ENCODE measurements around the gene BET1L. TPM values are rescaled to one million over a fixed set of nuclear protein-coding genes. Genes with fewer than 3 reads are reported as not detected.

The BET1L gene
- polyA plus RNA-seq, result 10 to 100 TPM; 12.5 to 18.0 TPM

GRCh38 chr11:207208-207862 lies at the start of gene BET1L, which contains the start of gene RIC8A:
Gene BET1L (minus strand): TSS chr11:207399. CDS start chr11:207321, 78 bp downstream.
Gene RIC8A (plus strand): TSS chr11:207708. CDS start chr11:208855, 1,147 bp downstream.
- H3K4me1 ChIP-seq (ENCODE audit: control insufficient read depth in 2 of 2, insufficient read depth in 2 of 2, low read length in 1 of 2), result peaks cover 12 to 23% of the 10 kb centered on the region in 2 donors
- H3K27ac ChIP-seq (ENCODE audit: low read depth in 2 of 2, low read length in 1 of 2), result peak within 1 kb of the TSS; percentile 97 to 100
- peak within 1 kb of the TSS; percentile 78 to 92 for H3K4me3 ChIP-seq (ENCODE audit: low read depth in 1 of 2, low read length in 2 of 2)
- peaks cover 12 to 48% of the 10 kb centered on the region in 2 donors for H3K36me3 ChIP-seq (ENCODE audit: control insufficient read depth in 2 of 2, insufficient read depth in 2 of 2, low read length in 1 of 2)
- H3K27me3 ChIP-seq (ENCODE audit: control insufficient read depth in 1 of 2, insufficient read depth in 2 of 2, low read length in 2 of 2), result no peaks in the 10 kb centered on the region
- WGBS, 2 donors, result 0% methylated on average over 63 of the region's 63 CpGs
- H3K9me3 ChIP-seq (ENCODE audit: control insufficient read depth in 2 of 2, insufficient read depth in 1 of 2, low read depth in 1 of 2, low read length in 1 of 2), result no peaks in the 10 kb centered on the region

- 98 to 100% methylated on average over 2 of the region's 2 CpGs for WGBS, 2 donors
- H3K9me3 ChIP-seq (ENCODE audit: control insufficient read depth in 2 of 2, insufficient read depth in 1 of 2, low read depth in 1 of 2, low read length in 1 of 2), result no peaks in the 10 kb centered on the region
These were observed 48.6 kb upstream of the BET1L start for GRCh38 chr11:255816-256215.

GRCh38 chr11:255176-255575 lies 48.0 kb upstream of the BET1L start:
- no peak overlapping the region for H3K27ac ChIP-seq (ENCODE audit: low read depth in 2 of 2, low read length in 1 of 2)
- H3K27me3 ChIP-seq (ENCODE audit: control insufficient read depth in 1 of 2, insufficient read depth in 2 of 2, low read length in 2 of 2), result no peaks in the 10 kb centered on the region
- H3K4me1 ChIP-seq (ENCODE audit: control insufficient read depth in 2 of 2, insufficient read depth in 2 of 2, low read length in 1 of 2), result no peaks in the 10 kb centered on the region
- 57 to 66% methylated on average over 3 of the region's 3 CpGs for WGBS, 2 donors
- H3K4me3 ChIP-seq (ENCODE audit: low read depth in 1 of 2, low read length in 2 of 2), result no peak overlapping the region
- H3K36me3 ChIP-seq (ENCODE audit: control insufficient read depth in 2 of 2, insufficient read depth in 2 of 2, low read length in 1 of 2), result peaks cover 9 to 19% of the 10 kb centered on the region in 2 donors
- H3K9me3 ChIP-seq (ENCODE audit: control insufficient read depth in 2 of 2, insufficient read depth in 1 of 2, low read depth in 1 of 2, low read length in 1 of 2), result no peaks in the 10 kb centered on the region

More at GRCh38 chr11:255816-256215, 48.6 kb upstream of the BET1L start:
- no peak overlapping the region for H3K4me3 ChIP-seq (ENCODE audit: low read depth in 1 of 2, low read length in 2 of 2)
- H3K27ac ChIP-seq (ENCODE audit: low read depth in 2 of 2, low read length in 1 of 2), result no peak overlapping the region
- peaks cover 8 to 19% of the 10 kb centered on the region in 2 donors for H3K36me3 ChIP-seq (ENCODE audit: control insufficient read depth in 2 of 2, insufficient read depth in 2 of 2, low read length in 1 of 2)
- no peaks in the 10 kb centered on the region for H3K4me1 ChIP-seq (ENCODE audit: control insufficient read depth in 2 of 2, insufficient read depth in 2 of 2, low read length in 1 of 2)
- no peaks in the 10 kb centered on the region for H3K27me3 ChIP-seq (ENCODE audit: control insufficient read depth in 1 of 2, insufficient read depth in 2 of 2, low read length in 2 of 2)

GRCh38 chr11:253886-254270 lies 46.7 kb upstream of the BET1L start:
- Histone ChIP-seq H3K9me3 (ENCODE audit: control insufficient read depth in 2 of 2, insufficient read depth in 1 of 2, low read depth in 1 of 2, low read length in 1 of 2) (no peaks in the 10 kb centered on the region), H3K27ac (ENCODE audit: low read depth in 2 of 2, low read length in 1 of 2) (no peak overlapping the region), H3K27me3 (ENCODE audit: control insufficient read depth in 1 of 2, insufficient read depth in 2 of 2, low read length in 2 of 2) (no peaks in the 10 kb centered on the region), H3K4me1 (ENCODE audit: control insufficient read depth in 2 of 2, insufficient read depth in 2 of 2, low read length in 1 of 2) (no peaks in the 10 kb centered on the region), H3K36me3 (ENCODE audit: control insufficient read depth in 2 of 2, insufficient read depth in 2 of 2, low read length in 1 of 2) (peaks cover 11 to 23% of the 10 kb centered on the region in 2 donors), H3K4me3 (ENCODE audit: low read depth in 1 of 2, low read length in 2 of 2) (no peak overlapping the region)
- 83 to 88% methylated on average over 5 of the region's 5 CpGs for WGBS, 2 donors

GRCh38 chr11:253160-253885 lies 46.1 kb upstream of the BET1L start:
- Histone ChIP-seq H3K27ac (ENCODE audit: low read depth in 2 of 2, low read length in 1 of 2) (no peak overlapping the region), H3K4me3 (ENCODE audit: low read depth in 1 of 2, low read length in 2 of 2) (no peak overlapping the region), H3K9me3 (ENCODE audit: control insufficient read depth in 2 of 2, insufficient read depth in 1 of 2, low read depth in 1 of 2, low read length in 1 of 2) (no peaks in the 10 kb centered on the region), H3K36me3 (ENCODE audit: control insufficient read depth in 2 of 2, insufficient read depth in 2 of 2, low read length in 1 of 2) (peaks cover 15 to 27% of the 10 kb centered on the region in 2 donors), H3K27me3 (ENCODE audit: control insufficient read depth in 1 of 2, insufficient read depth in 2 of 2, low read length in 2 of 2) (no peaks in the 10 kb centered on the region), H3K4me1 (ENCODE audit: control insufficient read depth in 2 of 2, insufficient read depth in 2 of 2, low read length in 1 of 2) (no peaks in the 10 kb centered on the region)
- WGBS, 2 donors, result 73 to 76% methylated on average over 13 of the region's 13 CpGs

- Histone ChIP-seq H3K27me3 (ENCODE audit: control insufficient read depth in 1 of 2, insufficient read depth in 2 of 2, low read length in 2 of 2) (no peaks in the 10 kb centered on the region), H3K4me1 (ENCODE audit: control insufficient read depth in 2 of 2, insufficient read depth in 2 of 2, low read length in 1 of 2) (no peaks in the 10 kb centered on the region), H3K36me3 (ENCODE audit: control insufficient read depth in 2 of 2, insufficient read depth in 2 of 2, low read length in 1 of 2) (peaks cover 15 to 27% of the 10 kb centered on the region in 2 donors), H3K27ac (ENCODE audit: low read depth in 2 of 2, low read length in 1 of 2) (no peak overlapping the region), H3K9me3 (ENCODE audit: control insufficient read depth in 2 of 2, insufficient read depth in 1 of 2, low read depth in 1 of 2, low read length in 1 of 2) (no peaks in the 10 kb centered on the region), H3K4me3 (ENCODE audit: low read depth in 1 of 2, low read length in 2 of 2) (no peak overlapping the region)
- WGBS, 2 donors, result 83 to 90% methylated on average over 8 of the region's 8 CpGs
These were observed 45.5 kb upstream of the BET1L start for GRCh38 chr11:252666-253065.

GRCh38 chr11:251550-251949 lies 44.4 kb upstream of the BET1L start:
- WGBS, 2 donors, result 78% methylated on average over 10 of the region's 10 CpGs
- Histone ChIP-seq H3K4me3 (ENCODE audit: low read depth in 1 of 2, low read length in 2 of 2) (no peak overlapping the region), H3K9me3 (ENCODE audit: control insufficient read depth in 2 of 2, insufficient read depth in 1 of 2, low read depth in 1 of 2, low read length in 1 of 2) (no peaks in the 10 kb centered on the region), H3K27ac (ENCODE audit: low read depth in 2 of 2, low read length in 1 of 2) (no peak overlapping the region), H3K36me3 (ENCODE audit: control insufficient read depth in 2 of 2, insufficient read depth in 2 of 2, low read length in 1 of 2) (peaks cover 15 to 27% of the 10 kb centered on the region in 2 donors), H3K4me1 (ENCODE audit: control insufficient read depth in 2 of 2, insufficient read depth in 2 of 2, low read length in 1 of 2) (no peaks in the 10 kb centered on the region), H3K27me3 (ENCODE audit: control insufficient read depth in 1 of 2, insufficient read depth in 2 of 2, low read length in 2 of 2) (no peaks in the 10 kb centered on the region)

- 76 to 82% methylated on average over 10 of the region's 10 CpGs for WGBS, 2 donors
- H3K36me3 ChIP-seq (ENCODE audit: control insufficient read depth in 2 of 2, insufficient read depth in 2 of 2, low read length in 1 of 2), result peaks cover 18 to 29% of the 10 kb centered on the region in 2 donors
- H3K4me1 ChIP-seq (ENCODE audit: control insufficient read depth in 2 of 2, insufficient read depth in 2 of 2, low read length in 1 of 2), result no peaks in the 10 kb centered on the region
- H3K4me3 ChIP-seq (ENCODE audit: low read depth in 1 of 2, low read length in 2 of 2), result no peak overlapping the region
- H3K27me3 ChIP-seq (ENCODE audit: control insufficient read depth in 1 of 2, insufficient read depth in 2 of 2, low read length in 2 of 2), result no peaks in the 10 kb centered on the region
- no peak overlapping the region for H3K27ac ChIP-seq (ENCODE audit: low read depth in 2 of 2, low read length in 1 of 2)
- H3K9me3 ChIP-seq (ENCODE audit: control insufficient read depth in 2 of 2, insufficient read depth in 1 of 2, low read depth in 1 of 2, low read length in 1 of 2), result no peaks in the 10 kb centered on the region
These were observed 43.6 kb upstream of the BET1L start for GRCh38 chr11:250740-251299.

GRCh38 chr11:250274-250673 lies 43.1 kb upstream of the BET1L start:
- Histone ChIP-seq H3K27me3 (ENCODE audit: control insufficient read depth in 1 of 2, insufficient read depth in 2 of 2, low read length in 2 of 2) (no peaks in the 10 kb centered on the region), H3K4me1 (ENCODE audit: control insufficient read depth in 2 of 2, insufficient read depth in 2 of 2, low read length in 1 of 2) (no peaks in the 10 kb centered on the region), H3K36me3 (ENCODE audit: control insufficient read depth in 2 of 2, insufficient read depth in 2 of 2, low read length in 1 of 2) (peaks cover 20 to 32% of the 10 kb centered on the region in 2 donors), H3K27ac (ENCODE audit: low read depth in 2 of 2, low read length in 1 of 2) (no peak overlapping the region), H3K4me3 (ENCODE audit: low read depth in 1 of 2, low read length in 2 of 2) (no peak overlapping the region), H3K9me3 (ENCODE audit: control insufficient read depth in 2 of 2, insufficient read depth in 1 of 2, low read depth in 1 of 2, low read length in 1 of 2) (no peaks in the 10 kb centered on the region)
- 89 to 90% methylated on average over 5 of the region's 5 CpGs for WGBS, 2 donors

Data from esophagus (tissue), 2 donors.